Activated naive CD8-positive, alpha-beta T cell treated with anti-CD3 and anti-CD28 coated beads for 36 hours (primary cell): ENCODE results near the gene CGN. TPM values are rescaled to one million over a fixed set of nuclear protein-coding genes. Genes with fewer than 3 reads are reported as not detected.
"Not testable (repeated sequence)": the region's sequence is repeated elsewhere in the genome, so short reads cannot be mapped to it uniquely, and the experiment has no call there.

Source experiments
- DNase-seq: peaks from one replicate; pipeline ENCODE4 v3.0.0; 2021
- H3K27ac Mint-ChIP-seq: one replicate; pipeline ENCODE4 v1.8.0; 2022; ENCODE audit warnings: mild to moderate bottlenecking, moderate library complexity, mixed read lengths
- H3K27me3 Mint-ChIP-seq: one replicate; pipeline ENCODE4 v1.8.0; 2022; ENCODE audit warnings: mild to moderate bottlenecking, mixed read lengths
- H3K36me3 Mint-ChIP-seq: one replicate; pipeline ENCODE4 v1.8.0; 2021; ENCODE audit warnings: mild to moderate bottlenecking, mixed read lengths
- H3K4me1 Mint-ChIP-seq: one replicate; pipeline ENCODE4 v1.8.0; 2021; ENCODE audit warnings: mixed read lengths
- H3K4me3 Mint-ChIP-seq: one replicate; pipeline ENCODE4 v1.8.0; 2022; ENCODE audit warnings: mild to moderate bottlenecking, moderate library complexity, mixed read lengths
- H3K9me3 Mint-ChIP-seq: one replicate; pipeline ENCODE4 v1.8.0; 2022; ENCODE audit warnings: mixed read lengths
- total RNA-seq, 2 experiments: library from RNA; stranded (reverse); gene quantifications; one replicate each; pipeline ENCODE4 v1.2.3, GENCODE V29; 2021

Gene CGN
- total RNA-seq, 2 experiments from 2014 or later, result 1.3 to 2.0 TPM

DNA sequence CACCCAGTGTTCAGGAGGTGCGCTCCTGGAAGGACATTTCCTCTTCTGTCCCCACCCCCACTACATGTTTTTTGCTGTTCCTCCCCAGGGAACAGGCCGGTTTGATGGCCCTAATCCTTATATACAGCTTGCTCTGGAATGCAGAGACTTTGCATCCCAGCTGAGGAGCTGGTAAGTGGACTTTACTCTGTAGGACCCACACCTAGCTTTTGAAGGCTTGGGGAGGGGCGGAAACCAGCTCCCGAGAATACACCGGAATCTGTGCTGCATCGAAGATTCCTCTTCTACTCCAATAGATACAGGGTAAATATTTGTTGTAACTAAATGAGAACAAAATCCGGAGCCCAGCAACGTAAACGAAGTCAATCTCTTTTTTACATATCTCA, 1.2 kb upstream of the CGN start:
- H3K27me3 Mint-ChIP-seq, result peaks cover 4% of the 10 kb centered on the region
- H3K9me3 Mint-ChIP-seq, result no peaks in the 10 kb centered on the region
- no peaks in the 10 kb centered on the region for H3K36me3 Mint-ChIP-seq
- DNase-seq, result no peak
- H3K27ac Mint-ChIP-seq, result no peak overlapping the region
- H3K4me1 Mint-ChIP-seq, result peaks cover 23% of the 10 kb centered on the region
- H3K4me3 Mint-ChIP-seq, result peak overlapping the region; percentile 81

DNA sequence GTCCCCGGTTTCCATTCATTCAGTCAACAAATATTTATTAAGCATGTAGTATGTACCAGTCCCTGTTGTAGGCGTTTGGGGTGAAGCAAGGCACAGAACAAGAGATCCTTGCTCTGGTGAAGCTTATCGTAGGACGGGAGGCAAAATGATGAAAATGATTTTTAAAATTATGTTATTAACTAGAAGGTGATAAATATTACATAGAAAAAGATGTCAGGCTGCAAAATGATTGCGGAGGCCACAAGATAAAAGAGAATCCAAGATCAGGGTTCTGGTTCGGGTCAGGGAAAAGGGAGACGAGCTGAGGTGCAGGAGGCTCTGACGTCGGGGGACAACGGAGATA, 602 bp upstream of the CGN start:
- peaks cover 4% of the 10 kb centered on the region for H3K27me3 Mint-ChIP-seq
- H3K9me3 Mint-ChIP-seq, result no peaks in the 10 kb centered on the region
- peak overlapping the region; percentile 81 for H3K4me3 Mint-ChIP-seq
- no peak for DNase-seq
- no peak overlapping the region for H3K27ac Mint-ChIP-seq
- peaks cover 23% of the 10 kb centered on the region for H3K4me1 Mint-ChIP-seq
- H3K36me3 Mint-ChIP-seq, result no peaks in the 10 kb centered on the region

DNA sequence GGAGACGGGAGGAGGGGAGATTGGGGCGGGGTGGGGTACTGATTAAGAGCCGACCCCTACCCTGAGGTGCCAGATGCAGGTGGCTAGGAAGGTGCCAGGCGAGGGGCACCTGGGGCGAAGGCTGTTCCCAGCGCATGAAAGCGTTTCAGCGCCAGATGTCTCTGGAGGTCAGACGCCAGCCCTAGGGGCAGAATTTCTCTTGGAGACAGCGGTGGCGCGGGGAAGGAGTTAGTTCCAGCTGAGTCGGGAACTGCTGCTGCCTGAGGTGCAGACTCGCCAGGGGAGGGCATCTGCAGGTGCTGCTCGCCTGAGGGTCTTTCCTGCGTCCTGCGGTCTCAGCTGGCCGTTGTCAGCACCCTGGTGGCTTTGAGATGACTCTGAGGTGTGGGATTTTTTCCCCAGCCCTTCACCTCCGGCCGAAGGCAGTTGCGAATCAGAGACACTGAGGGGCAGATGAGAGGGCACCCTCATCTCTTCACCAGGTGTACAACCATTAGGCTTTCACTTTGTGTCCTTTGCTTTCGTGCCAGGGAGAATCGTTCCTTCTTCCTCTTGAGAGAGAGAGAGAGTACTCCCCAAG, 539 bp downstream of the CGN start:
- peaks cover 4% of the 10 kb centered on the region for H3K27me3 Mint-ChIP-seq
- no peaks in the 10 kb centered on the region for H3K36me3 Mint-ChIP-seq
- H3K27ac Mint-ChIP-seq, result no peak overlapping the region
- peak; percentile 19 for DNase-seq
- no peaks in the 10 kb centered on the region for H3K9me3 Mint-ChIP-seq
- H3K4me1 Mint-ChIP-seq, result peaks cover 23% of the 10 kb centered on the region
- peak overlapping the region; percentile 77 for H3K4me3 Mint-ChIP-seq

DNA sequence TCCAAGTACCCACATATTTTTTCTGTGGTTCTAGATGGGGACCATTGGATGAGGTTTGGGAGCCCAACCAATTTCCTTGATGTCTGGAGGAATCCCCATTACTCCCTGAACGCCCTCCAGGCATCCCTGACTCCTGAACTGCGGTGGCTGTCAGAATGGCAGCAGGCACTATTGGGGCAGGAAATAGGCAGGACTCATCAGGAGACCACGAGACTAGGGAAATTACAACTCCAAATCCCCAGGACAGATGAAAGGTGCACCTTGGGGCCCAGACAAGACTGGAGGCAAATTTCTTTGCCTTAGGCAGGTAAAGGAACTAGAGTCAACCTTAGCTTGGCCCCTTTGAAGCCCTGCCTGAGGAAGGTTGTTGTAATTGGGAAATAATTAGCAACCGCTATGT, 1.1 kb downstream of the CGN start:
- DNase-seq, result no peak
- peak overlapping the region; percentile 32 for H3K4me3 Mint-ChIP-seq
- no peaks in the 10 kb centered on the region for H3K9me3 Mint-ChIP-seq
- H3K27ac Mint-ChIP-seq, result no peak overlapping the region
- H3K4me1 Mint-ChIP-seq, result peaks cover 23% of the 10 kb centered on the region
- peaks cover 4% of the 10 kb centered on the region for H3K27me3 Mint-ChIP-seq
- no peaks in the 10 kb centered on the region for H3K36me3 Mint-ChIP-seq

DNA sequence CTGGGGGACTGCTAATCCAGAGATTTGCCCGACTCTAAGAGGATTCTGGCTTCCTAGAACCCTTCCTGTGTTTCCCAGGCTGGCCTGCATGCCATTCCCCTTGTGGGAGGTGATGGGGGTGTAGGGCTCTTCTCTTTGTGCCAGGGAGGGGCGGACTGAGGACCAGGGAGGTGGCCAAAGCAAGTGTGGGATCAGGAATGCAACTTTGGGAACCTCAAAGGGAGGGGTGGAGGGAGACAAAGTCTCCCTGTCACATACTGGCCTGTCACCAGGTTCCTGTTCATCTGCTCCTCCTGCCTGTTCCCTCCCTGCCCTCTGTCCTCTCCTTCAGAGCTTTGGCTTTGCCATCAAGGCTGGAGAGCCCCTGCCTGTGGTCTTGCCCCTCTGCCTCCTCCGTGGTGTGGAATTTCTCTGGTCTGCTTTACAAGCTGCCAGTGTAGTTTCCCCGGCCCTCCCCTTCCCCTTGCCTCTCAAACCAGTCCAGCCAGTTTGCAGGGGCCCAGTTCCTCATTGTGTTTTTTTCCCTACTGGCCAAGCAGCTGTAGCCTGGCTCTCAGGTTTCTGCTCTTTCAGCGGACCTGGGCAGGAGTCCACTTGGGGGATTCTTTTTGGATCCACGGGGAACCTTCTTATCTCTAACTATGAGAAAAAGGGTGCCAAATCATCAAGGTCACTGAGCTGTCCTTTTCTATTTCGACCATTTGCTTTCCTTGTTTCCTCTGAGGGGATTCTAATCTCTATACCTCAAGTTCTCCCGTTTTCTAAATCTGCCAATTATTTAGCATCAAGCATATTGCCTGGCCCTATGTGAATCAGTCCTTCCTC, 1.8 kb downstream of the CGN start:
- H3K9me3 Mint-ChIP-seq, result no peaks in the 10 kb centered on the region
- no peak for DNase-seq
- H3K27me3 Mint-ChIP-seq, result peaks cover 4% of the 10 kb centered on the region
- H3K4me3 Mint-ChIP-seq, result no peak overlapping the region
- H3K36me3 Mint-ChIP-seq, result no peaks in the 10 kb centered on the region
- H3K27ac Mint-ChIP-seq, result no peak overlapping the region
- peaks cover 23% of the 10 kb centered on the region for H3K4me1 Mint-ChIP-seq

DNA sequence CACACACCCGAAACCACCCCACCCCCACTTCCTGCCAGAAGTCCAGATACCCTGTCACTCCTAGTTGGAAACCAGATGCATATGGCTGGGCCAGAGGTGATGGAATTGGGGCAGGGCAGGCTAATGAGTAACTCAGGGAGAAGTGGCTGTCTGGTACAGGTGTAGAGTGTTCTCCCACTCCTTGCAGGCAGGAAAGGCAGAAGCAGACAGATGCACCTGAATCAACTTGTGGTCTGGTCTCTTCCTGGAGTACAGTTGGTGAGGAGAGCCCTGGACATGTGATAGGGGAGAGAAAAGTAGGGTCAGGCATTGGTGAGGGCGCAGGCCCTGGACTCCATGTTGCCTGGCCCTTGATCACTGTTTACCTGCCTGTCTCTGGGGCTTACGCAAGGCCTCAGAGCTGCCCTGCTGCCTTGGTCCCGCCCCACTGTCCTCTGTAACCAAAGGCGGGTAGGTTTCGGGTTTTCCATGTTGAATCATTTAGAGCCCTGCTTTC, 2.5 kb downstream of the CGN start:
- Mint-ChIP-seq H3K4me1 (peaks cover 23% of the 10 kb centered on the region), H3K4me3 (no peak overlapping the region), H3K9me3 (no peaks in the 10 kb centered on the region), H3K27me3 (peaks cover 4% of the 10 kb centered on the region), H3K27ac (no peak overlapping the region), H3K36me3 (no peaks in the 10 kb centered on the region)
- DNase-seq, result no peak

DNA sequence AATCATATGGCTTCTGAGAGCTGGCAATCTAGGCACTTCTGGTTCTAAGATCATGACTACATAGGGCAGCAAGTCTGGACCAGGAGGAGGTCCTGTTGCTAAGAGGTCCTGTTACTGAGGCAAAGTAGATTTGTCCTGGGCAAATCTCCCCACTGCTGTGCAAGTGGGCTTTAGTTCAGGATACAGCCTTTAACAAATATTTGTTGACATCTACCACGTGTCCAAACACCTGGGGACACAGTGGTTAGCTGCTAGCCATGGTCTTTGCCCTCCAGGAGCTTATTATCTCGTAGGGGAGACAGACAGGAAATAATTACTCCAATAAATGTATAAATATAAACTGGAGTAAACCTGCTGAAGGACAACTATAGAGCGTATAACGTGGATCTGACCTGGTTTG, 3.2 kb downstream of the CGN start:
- Mint-ChIP-seq H3K4me3 (no peak overlapping the region), H3K36me3 (no peaks in the 10 kb centered on the region), H3K9me3 (no peaks in the 10 kb centered on the region), H3K27me3 (peaks cover 4% of the 10 kb centered on the region), H3K4me1 (peaks cover 23% of the 10 kb centered on the region), H3K27ac (no peak overlapping the region)
- DNase-seq, result no peak

DNA sequence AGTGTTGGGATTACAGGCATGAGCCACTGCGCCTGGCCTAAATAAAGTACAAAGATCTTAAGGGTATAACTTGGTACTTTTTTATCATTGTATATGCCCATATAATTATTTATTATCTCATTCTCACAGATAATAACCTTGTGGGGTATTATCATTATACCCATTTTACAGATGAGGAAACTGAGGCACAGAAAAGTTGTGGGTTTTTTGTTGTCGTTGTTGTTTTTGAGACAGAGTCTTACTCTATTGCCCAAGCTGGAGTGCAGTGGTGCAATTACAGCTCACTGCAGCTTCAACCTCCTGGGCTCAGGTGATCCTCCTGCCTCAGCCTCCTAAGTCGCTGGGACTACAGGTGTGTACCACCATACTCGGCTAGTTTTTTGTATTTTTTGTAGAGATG, 4.1 kb downstream of the CGN start:
- Mint-ChIP-seq H3K36me3 (no peaks in the 10 kb centered on the region), H3K9me3 (no peaks in the 10 kb centered on the region), H3K4me3 (no peak overlapping the region), H3K27me3 (peaks cover 4% of the 10 kb centered on the region), H3K4me1 (peaks cover 23% of the 10 kb centered on the region), H3K27ac (no peak overlapping the region)
- no peak for DNase-seq

DNA sequence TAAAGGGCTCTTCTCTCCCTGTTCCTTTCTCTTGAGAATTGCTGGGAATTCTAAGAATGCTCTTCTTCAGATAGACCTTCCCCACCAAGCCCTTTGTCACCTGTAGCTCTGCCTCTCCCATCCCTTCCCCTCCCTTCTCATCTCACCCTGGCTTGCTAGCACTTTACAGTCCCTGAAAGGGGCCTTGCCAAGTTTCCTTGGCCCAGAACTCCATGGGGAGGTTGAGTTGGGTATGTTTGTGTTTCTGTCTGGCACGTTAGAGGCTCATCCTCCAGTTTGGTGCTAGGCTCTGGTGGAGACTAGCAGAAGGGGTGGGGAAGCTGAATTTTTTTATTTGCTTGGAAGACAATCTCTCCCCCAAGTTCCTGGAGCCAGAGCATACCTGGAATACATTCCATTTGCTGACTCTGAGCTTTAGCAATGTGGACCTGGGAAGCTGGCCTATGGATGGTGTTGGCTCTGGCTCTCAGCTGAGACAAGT, 4.9 kb downstream of the CGN start:
- H3K4me1 Mint-ChIP-seq, result peaks cover 18% of the 10 kb centered on the region
- H3K36me3 Mint-ChIP-seq, result no peaks in the 10 kb centered on the region
- no peaks in the 10 kb centered on the region for H3K27me3 Mint-ChIP-seq
- DNase-seq, result no peak
- H3K4me3 Mint-ChIP-seq, result no peak overlapping the region
- H3K27ac Mint-ChIP-seq, result no peak overlapping the region
- no peaks in the 10 kb centered on the region for H3K9me3 Mint-ChIP-seq

DNA sequence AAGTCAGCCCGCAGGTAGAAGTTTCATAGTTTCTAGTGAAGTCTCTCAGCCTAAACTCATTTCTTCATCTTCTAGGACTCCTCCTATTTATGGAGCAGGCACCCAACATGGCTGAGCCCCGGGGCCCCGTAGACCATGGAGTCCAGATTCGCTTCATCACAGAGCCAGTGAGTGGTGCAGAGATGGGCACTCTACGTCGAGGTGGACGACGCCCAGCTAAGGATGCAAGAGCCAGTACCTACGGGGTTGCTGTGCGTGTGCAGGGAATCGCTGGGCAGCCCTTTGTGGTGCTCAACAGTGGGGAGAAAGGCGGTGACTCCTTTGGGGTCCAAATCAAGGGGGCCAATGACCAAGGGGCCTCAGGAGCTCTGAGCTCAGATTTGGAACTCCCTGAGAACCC, 7.2 kb downstream of the CGN start:
- H3K4me3 Mint-ChIP-seq, result no peak overlapping the region
- no peak overlapping the region for H3K27ac Mint-ChIP-seq
- no peak for DNase-seq
- no peaks in the 10 kb centered on the region for H3K36me3 Mint-ChIP-seq
- no peaks in the 10 kb centered on the region for H3K9me3 Mint-ChIP-seq
- H3K27me3 Mint-ChIP-seq, result no peaks in the 10 kb centered on the region
- H3K4me1 Mint-ChIP-seq, result peaks cover 7% of the 10 kb centered on the region

DNA sequence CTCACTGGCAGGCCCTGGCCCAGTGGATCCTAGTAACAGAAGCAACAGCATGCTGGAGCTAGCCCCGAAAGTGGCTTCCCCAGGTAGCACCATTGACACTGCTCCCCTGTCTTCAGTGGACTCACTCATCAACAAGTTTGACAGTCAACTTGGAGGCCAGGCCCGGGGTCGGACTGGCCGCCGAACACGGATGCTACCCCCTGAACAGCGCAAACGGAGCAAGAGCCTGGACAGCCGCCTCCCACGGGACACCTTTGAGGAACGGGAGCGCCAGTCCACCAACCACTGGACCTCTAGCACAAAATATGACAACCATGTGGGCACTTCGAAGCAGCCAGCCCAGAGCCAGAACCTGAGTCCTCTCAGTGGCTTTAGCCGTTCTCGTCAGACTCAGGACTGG, 7.7 kb downstream of the CGN start:
- Mint-ChIP-seq H3K9me3 (no peaks in the 10 kb centered on the region), H3K27me3 (no peaks in the 10 kb centered on the region), H3K4me3 (no peak overlapping the region), H3K36me3 (no peaks in the 10 kb centered on the region), H3K4me1 (peaks cover 2% of the 10 kb centered on the region), H3K27ac (no peak overlapping the region)
- no peak for DNase-seq

DNA sequence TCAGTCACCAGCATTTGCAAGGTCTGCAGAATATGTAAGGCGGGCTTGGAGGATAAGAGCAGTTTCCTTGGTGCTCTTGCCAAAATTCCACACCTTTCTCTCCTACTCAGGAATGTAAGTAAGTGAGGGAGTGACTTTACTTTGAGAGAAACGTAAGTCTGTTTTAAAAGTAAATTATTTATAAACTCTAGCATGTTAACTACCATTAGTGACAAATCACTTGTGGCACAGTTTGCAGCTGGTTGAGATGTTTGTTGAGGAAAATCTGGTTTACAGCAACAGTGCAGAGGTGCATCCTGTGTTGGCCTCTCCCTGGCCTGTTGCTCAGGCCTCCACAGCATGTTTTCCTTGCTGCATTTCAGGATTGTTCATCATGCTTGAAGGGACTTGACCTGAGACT, 8.5 kb downstream of the CGN start:
- no peaks in the 10 kb centered on the region for H3K27me3 Mint-ChIP-seq
- DNase-seq, result no peak
- no peak overlapping the region for H3K27ac Mint-ChIP-seq
- H3K9me3 Mint-ChIP-seq, result no peaks in the 10 kb centered on the region
- H3K36me3 Mint-ChIP-seq, result no peaks in the 10 kb centered on the region
- no peaks in the 10 kb centered on the region for H3K4me1 Mint-ChIP-seq
- H3K4me3 Mint-ChIP-seq, result no peak overlapping the region

DNA sequence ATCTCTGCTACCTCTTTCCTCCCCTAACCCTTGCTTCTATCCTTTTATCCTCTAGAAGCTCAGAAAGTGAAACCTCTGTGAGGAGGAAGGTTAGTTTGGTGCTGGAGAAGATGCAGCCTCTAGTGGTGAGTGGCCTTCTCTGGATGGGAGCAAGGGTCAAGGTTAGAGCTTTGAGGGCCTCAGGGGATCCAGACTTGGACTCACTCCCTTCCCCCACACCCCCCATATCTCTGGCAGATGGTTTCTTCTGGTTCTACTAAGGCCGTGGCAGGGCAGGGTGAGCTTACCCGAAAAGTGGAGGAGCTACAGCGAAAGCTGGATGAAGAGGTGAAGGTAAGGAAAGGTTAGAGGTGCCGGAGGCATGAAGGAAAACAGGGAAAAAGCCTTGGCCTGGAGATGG, 9.2 kb downstream of the CGN start:
- H3K4me3 Mint-ChIP-seq, result no peak overlapping the region
- no peaks in the 10 kb centered on the region for H3K36me3 Mint-ChIP-seq
- H3K27ac Mint-ChIP-seq, result no peak overlapping the region
- no peaks in the 10 kb centered on the region for H3K9me3 Mint-ChIP-seq
- no peak for DNase-seq
- H3K4me1 Mint-ChIP-seq, result no peaks in the 10 kb centered on the region
- no peaks in the 10 kb centered on the region for H3K27me3 Mint-ChIP-seq

DNA sequence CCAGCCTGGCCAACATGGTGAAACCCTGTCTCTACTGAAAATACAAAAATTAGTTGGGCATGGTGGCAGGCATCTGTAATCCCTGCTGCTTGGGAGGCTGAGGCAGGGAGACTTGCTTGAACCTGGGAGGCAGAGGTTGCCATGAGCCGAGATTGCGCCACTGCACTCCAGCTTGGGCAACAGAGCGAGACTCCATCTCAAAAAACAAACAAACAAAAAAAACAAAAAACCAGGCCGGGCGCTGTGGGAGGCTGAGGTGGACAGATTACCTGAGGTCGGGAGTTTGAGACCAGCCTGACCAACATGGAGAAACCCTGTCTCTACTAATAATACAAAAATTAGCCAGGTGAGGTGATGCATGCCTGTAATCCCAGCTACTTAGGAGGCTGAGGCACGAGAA, 11.2 kb downstream of the CGN start:
- not testable (repeated sequence) for H3K9me3 Mint-ChIP-seq, DNase-seq, H3K27ac Mint-ChIP-seq, H3K4me1 Mint-ChIP-seq, H3K36me3 Mint-ChIP-seq, H3K4me3 Mint-ChIP-seq, H3K27me3 Mint-ChIP-seq

DNA sequence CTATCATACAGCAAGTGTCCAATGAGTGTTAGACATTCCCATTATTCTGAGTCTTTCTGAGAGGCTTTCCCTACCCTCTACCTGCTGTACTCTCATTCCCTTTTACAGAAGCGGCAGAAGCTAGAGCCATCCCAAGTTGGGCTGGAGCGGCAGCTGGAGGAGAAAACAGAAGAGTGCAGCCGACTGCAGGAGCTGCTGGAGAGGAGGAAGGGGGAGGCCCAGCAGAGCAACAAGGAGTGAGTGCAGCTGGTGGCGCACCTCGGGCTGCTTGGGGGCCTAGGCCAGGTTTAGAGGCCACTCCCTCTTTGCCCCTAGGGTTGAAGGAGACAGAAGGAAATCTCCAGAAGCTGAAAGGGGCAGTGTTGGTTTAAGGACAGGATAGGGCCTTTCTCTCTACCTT, 12.1 kb downstream of the CGN start:
- no peaks in the 10 kb centered on the region for H3K36me3 Mint-ChIP-seq
- no peak overlapping the region for H3K4me3 Mint-ChIP-seq
- no peaks in the 10 kb centered on the region for H3K4me1 Mint-ChIP-seq
- no peak overlapping the region for H3K27ac Mint-ChIP-seq
- H3K27me3 Mint-ChIP-seq, result no peaks in the 10 kb centered on the region
- H3K9me3 Mint-ChIP-seq, result no peaks in the 10 kb centered on the region
- no peak for DNase-seq

DNA sequence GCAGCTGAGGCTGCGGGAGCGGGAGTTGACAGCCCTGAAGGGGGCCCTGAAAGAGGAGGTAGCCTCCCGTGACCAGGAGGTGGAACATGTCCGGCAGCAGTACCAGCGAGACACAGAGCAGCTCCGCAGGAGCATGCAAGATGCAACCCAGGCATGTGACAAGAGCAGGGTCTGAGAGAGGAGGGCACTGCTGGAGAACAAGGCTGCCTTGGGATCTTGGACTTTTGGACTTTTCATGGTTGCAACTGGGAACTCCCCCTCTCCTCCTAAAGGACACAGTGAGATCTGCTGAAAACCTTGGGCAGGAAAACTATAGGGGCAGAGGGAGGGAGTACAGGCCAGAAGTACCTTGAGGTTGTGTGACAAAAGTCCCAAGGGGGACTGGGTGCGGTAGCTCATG, 13.5 kb downstream of the CGN start:
- Mint-ChIP-seq H3K36me3 (no peaks in the 10 kb centered on the region), H3K4me1 (no peaks in the 10 kb centered on the region), H3K4me3 (no peak overlapping the region), H3K27ac (no peak overlapping the region), H3K9me3 (no peaks in the 10 kb centered on the region), H3K27me3 (no peaks in the 10 kb centered on the region)
- DNase-seq, result no peak
